Smooth muscle cell (in vitro differentiated cells): ENCODE results near the gene CDKL2. TPM values are rescaled to one million over a fixed set of nuclear protein-coding genes. Genes with fewer than 3 reads are reported as not detected.

Experiments
- DNase-seq: peaks from one replicate; lab custom pipeline; 2025; ENCODE audit not compliant: unreplicated experiment; lab: John Stamatoyannopoulos, UW
- H2AFZ ChIP-seq: fragments of 200-600 bp; sonication (generic); 2 replicates; pipeline ENCODE4 v1.6.0; 2016; ENCODE audit warnings: antibody characterized with exemption, low read depth, mild to moderate bottlenecking
- H3F3A ChIP-seq: fragments of 200-600 bp; sonication (generic); 2 replicates; pipeline ENCODE4 v1.6.0; 2017; ENCODE audit warnings: antibody characterized with exemption, low read depth
- H3K27ac ChIP-seq: fragments of 200-600 bp; sonication (generic); 2 replicates; pipeline ENCODE4 v1.5.1; 2016; ENCODE audit warnings: low read depth, mild to moderate bottlenecking
- H3K27me3 ChIP-seq: fragments of 200-600 bp; sonication (generic); 2 replicates; pipeline ENCODE4 v1.6.1; 2016; ENCODE audit warnings: low read depth, mild to moderate bottlenecking
- H3K36me3 ChIP-seq: fragments of 200-600 bp; sonication (generic); 2 replicates; pipeline ENCODE4 v1.5.1; 2016; ENCODE audit warnings: low read depth
- H3K4me1 ChIP-seq: fragments of 200-600 bp; sonication (generic); 2 replicates; pipeline ENCODE4 v1.5.1; 2016; ENCODE audit warnings: low read depth
- H3K4me2 ChIP-seq: fragments of 200-600 bp; sonication (generic); 2 replicates; pipeline ENCODE4 v1.6.0; 2016; ENCODE audit warnings: mild to moderate bottlenecking
- H3K4me3 ChIP-seq: fragments of 200-600 bp; sonication (generic); 2 replicates; pipeline ENCODE4 v1.5.1; 2016; ENCODE audit warnings: mild to moderate bottlenecking
- H3K79me2 ChIP-seq: fragments of 200-600 bp; sonication (generic); 2 replicates; pipeline ENCODE4 v1.6.0; 2016; ENCODE audit warnings: low read depth, mild to moderate bottlenecking
- H3K9ac ChIP-seq: fragments of 200-600 bp; sonication (generic); 2 replicates; pipeline ENCODE4 v1.6.0; 2016; ENCODE audit warnings: low read depth
- H3K9me3 ChIP-seq: fragments of 200-600 bp; sonication (generic); replicated peaks from 2 replicates; pipeline ENCODE4 v1.5.1; 2016; ENCODE audit warnings: low read depth
- H4K20me1 ChIP-seq: fragments of 200-600 bp; sonication (generic); 2 replicates; pipeline ENCODE4 v1.6.0; 2016; ENCODE audit warnings: low read depth
- WGBS: methylation state at CpG from one replicate; pipeline ENCODE4 v1.1.7; 2016; ENCODE audit warnings: low lambda C conversion rate; 5-methylcytosine and 5-hydroxymethylcytosine counted together
- polyA plus RNA-seq: library from polyadenylated mRNA; unstranded; fragments of >200 nt; fragmentation: Nextera tagmentation; extraction: Ambion mirVana; gene quantifications from 2 replicates; pipeline ENCODE4 v1.2.1, GENCODE V29; 2016
- small RNA-seq: library from RNA; depleted of rRNA; stranded (forward); fragments of <200 nt; gene quantifications from one replicate; pipeline ENCODE3, GENCODE V24; 2014
- total RNA-seq: library from RNA; depleted of rRNA; stranded (reverse); fragments of >200 nt; gene quantifications from 2 replicates; pipeline ENCODE4 v1.2.3, GENCODE V29; 2014
- TF ChIP-seq, protein P1 (sequence below): fragments of 200-600 bp; sonication (generic); IDR thresholded peaks from 2 replicates; pipeline ENCODE4 v1.5.1; 2017; ENCODE audit warnings: borderline replicate concordance, mild to moderate bottlenecking, antibody characterized with exemption; ENCODE audit not compliant: insufficient read depth, poor library complexity, severe bottlenecking

The CDKL2 gene
- total and polyA plus RNA-seq, 2 experiments from 2014 or later: 0.58 to 1.4 TPM

DNA sequence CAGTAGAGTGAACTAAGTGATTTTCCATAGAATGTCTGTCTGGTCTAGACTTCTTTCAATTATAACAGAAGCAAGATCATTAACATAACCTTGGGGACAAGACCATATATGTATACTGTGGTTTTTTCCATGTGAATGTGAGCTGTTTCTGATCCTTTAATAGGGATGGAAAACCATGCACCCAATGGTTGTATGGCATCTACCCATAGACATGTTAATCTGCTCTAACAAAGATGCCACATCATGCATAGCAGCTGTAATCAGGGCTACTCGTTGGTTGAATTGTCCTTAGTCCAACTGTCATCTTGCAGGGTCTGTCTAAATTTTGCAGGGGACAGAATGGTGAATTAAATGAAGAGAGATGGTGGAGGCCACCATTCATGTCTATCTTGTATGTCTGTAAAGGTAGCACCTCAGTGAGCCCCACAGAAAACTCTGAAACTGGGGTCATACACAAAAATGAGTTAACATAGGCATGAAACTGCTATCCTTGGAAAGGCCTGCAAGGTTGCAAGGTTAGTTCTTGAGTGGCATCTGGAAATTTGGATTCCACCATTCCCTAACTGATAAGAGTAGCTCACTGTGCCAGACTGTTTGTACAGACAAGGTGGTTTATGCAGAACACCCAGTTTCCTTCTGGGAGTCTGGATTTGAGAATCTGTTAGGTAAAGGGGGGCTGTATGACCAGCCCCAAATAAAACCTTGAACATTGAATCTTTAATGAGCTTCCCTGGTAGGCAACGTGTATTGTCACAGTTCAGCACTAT, 99.6 kb downstream of the CDKL2 start:
- Histone ChIP-seq H2AFZ (no peak overlapping the region), H3K36me3 (peaks cover 22% of the 10 kb centered on the region), H3K27me3 (no peaks in the 10 kb centered on the region), H3K9me3 (no peaks in the 10 kb centered on the region), H3K4me3 (no peak overlapping the region), H3K4me1 (no peaks in the 10 kb centered on the region), H3K4me2 (no peak overlapping the region), H3K27ac (no peak overlapping the region), H3F3A (no peaks in the 10 kb centered on the region), H3K9ac (no peak overlapping the region), H3K79me2 (no peaks in the 10 kb centered on the region), H4K20me1 (no peaks in the 10 kb centered on the region)
- DNase-seq: no peak
- TF ChIP-seq, protein P1, sequence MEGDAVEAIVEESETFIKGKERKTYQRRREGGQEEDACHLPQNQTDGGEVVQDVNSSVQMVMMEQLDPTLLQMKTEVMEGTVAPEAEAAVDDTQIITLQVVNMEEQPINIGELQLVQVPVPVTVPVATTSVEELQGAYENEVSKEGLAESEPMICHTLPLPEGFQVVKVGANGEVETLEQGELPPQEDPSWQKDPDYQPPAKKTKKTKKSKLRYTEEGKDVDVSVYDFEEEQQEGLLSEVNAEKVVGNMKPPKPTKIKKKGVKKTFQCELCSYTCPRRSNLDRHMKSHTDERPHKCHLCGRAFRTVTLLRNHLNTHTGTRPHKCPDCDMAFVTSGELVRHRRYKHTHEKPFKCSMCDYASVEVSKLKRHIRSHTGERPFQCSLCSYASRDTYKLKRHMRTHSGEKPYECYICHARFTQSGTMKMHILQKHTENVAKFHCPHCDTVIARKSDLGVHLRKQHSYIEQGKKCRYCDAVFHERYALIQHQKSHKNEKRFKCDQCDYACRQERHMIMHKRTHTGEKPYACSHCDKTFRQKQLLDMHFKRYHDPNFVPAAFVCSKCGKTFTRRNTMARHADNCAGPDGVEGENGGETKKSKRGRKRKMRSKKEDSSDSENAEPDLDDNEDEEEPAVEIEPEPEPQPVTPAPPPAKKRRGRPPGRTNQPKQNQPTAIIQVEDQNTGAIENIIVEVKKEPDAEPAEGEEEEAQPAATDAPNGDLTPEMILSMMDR: no peak
- WGBS: 98% methylated on average over 2 of the region's 2 CpGs

Small RNAs within 50 kb of the gene (small RNA-seq; reads per million reads assigned to genes)
- gene RF00019: not detected

Other genes starting within 250 kb of the CDKL2 start
- gene RCHY1, start 116.1 kb downstream of the CDKL2 start, total RNA-seq: 45.9 and 54.4 TPM in 2 replicates
- 19.3 and 26.7 TPM in 2 replicates for gene RCHY1, start 116.1 kb downstream of the CDKL2 start, polyA plus RNA-seq
- 14.7 and 21.3 TPM in 2 replicates for gene THAP6, start 116.1 kb downstream of the CDKL2 start, total RNA-seq
- 7.4 and 9.3 TPM in 2 replicates for gene THAP6, start 116.1 kb downstream of the CDKL2 start, polyA plus RNA-seq
- gene ODAPH, start 74.5 kb downstream of the CDKL2 start, total RNA-seq: 142 and 193 TPM in 2 replicates
- 165 and 543 TPM in 2 replicates for gene ODAPH, start 74.5 kb downstream of the CDKL2 start, polyA plus RNA-seq
- 149 and 172 TPM in 2 replicates for gene G3BP2, start 42.9 kb upstream of the CDKL2 start, total RNA-seq
- gene G3BP2, start 42.9 kb upstream of the CDKL2 start, polyA plus RNA-seq: 81.7 and 84.5 TPM in 2 replicates
- 94.6 and 111 TPM in 2 replicates for gene USO1, start 94.0 kb upstream of the CDKL2 start, total RNA-seq
- 43.1 and 50.4 TPM in 2 replicates for gene USO1, start 94.0 kb upstream of the CDKL2 start, polyA plus RNA-seq